Posterior vena cava (tissue), 2 donors: ENCODE results near the gene SUGP1. TPM values are rescaled to one million over a fixed set of nuclear protein-coding genes. Genes with fewer than 3 reads are reported as not detected.

Source experiments
- DNase-seq: peaks from one replicate; pipeline ENCODE4 v3.0.0-alpha.2; 2020; ENCODE audit warnings: low spot score
- intact Hi-C, 2 donors: fragments of 100-400 bp; cut with DNase I; formaldehyde crosslinking; loops; one replicate each; pipeline versions ENCODE4 v1.14.1 to v1.14.2; 2022 to 2023
- total RNA-seq, 2 donors: library from RNA; stranded (reverse); fragmentation: NEBNext Ultra II Directional; extraction: Animal tissue kit (Norgen Biotek cat#: 25700); gene quantifications; one replicate each; pipeline ENCODE4 v1.2.1, GENCODE V29; 2021
- donor health status: DM: yes; HTN: yes; CAD: no.
- donor health status: DM: yes; HTN: yes; CAD: no.

Gene SUGP1
- total RNA-seq, 2 donors from 2014 or later, result 25.8 to 30.4 TPM

DNA sequence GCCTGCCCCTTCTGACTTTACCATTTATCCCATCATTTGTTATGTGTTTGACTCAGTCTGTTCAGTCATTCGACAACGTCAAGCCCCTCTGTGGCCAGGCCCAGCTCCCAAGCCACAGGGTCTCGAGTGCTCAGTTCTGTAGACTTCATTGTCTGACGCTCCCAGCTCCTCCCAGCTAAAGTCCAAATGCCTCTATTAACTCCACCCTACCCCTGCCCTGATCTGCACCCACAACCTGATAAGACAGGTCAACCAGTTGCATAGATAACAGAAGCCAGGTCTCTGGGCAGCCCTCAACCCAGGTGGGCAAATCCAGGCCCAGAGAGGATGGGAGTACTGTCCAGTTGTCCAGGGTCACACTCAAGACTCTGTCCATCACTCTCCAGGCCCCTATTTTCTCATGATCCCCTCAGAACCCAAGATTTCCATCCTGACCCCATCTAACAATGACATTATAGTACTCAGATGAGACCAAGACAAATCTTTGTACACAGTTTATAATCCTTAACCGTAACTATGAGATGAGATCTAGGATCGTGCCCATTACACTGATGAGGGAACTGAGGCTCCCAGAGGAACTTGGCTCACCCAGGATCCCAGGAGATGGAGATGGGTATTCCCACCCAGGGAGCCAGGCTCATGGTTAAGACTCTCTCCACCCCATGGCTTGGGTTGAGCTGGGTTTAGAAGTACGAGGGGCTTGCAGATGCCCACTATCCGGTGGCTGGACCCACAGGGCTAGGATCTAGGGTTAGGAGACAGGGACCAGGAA lies 48.3 kb downstream of the SUGP1 start:
- intact Hi-C loops, result no loop called here
- no peak for DNase-seq

DNA sequence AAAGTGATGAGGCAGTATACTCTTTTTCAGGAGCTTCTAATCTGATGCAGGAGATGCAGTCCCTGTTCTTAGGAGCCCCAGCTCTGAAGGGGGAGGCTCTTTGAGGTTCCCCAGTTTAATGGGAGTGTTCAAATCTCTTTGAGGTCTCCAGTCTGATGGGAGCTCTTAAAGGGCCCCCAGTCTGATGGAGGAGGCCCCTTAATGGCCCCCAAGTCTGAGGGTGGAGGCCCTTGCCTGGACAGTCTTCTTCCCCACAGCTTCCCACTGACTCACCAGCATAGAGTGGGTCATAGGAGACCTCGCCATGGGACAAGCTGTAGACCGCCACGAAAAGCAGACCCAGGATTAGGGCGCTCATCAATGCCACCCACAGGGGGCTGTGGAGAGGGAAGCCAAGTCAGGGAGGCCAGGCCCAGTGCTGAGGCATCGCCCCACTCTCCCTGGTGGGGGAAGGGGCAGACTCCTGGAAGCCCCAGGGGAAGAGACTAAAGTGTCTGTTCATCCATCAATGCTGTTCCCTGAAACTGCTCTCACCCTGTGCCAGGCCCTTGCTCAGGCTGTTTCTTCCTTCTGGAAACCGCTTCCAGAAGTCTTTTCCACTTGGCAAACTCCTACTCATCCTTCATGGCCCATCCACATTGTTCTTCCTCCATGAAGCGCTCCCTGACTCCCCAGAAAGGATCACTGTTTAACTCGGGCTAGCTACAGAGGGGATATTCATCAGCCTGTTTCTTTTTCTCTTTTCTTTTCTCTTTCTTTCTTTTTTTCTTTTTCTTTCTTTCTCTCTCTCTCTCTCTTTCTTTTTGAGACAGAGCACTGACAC lies 49.3 kb downstream of the SUGP1 start:
- no peak for DNase-seq
- intact Hi-C loops, result no loop called here

DNA sequence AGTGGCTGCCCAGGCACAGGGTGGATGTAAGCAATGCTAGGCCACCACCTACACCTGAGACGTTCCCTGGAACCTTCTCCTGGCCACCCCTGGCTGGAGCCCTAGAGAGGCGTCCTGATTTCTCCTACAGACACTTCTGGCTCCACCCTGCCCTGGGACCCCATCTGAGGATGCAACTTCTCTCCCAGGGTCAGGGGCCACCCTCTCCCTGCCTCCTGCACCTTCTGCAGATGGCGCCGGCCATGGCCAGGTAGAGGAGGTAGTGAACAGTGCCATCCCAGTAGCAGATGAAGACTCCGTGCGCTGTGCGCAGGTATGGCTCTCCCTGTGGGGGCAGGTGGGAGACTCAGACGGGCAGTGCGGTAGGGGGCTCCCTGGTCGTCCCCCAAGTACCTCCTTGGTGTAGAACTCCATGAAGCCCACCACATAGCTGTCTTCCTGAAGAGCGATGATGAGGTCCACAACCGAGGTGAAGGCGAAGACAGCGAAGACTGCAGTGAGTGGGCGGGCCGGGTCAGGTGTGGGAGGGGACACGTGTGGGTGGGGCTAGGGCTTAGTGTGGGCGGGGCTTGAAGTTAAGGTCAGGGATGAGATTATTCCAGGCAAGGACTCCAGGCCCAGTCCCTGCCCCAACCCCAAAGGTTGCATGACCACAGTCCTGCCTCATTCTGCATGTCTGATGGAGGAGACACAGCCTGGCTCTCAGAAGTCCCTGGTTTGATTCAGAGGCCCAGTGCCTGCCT lies 50.2 kb downstream of the SUGP1 start:
- intact Hi-C loops, result no loop called here
- no peak for DNase-seq

DNA sequence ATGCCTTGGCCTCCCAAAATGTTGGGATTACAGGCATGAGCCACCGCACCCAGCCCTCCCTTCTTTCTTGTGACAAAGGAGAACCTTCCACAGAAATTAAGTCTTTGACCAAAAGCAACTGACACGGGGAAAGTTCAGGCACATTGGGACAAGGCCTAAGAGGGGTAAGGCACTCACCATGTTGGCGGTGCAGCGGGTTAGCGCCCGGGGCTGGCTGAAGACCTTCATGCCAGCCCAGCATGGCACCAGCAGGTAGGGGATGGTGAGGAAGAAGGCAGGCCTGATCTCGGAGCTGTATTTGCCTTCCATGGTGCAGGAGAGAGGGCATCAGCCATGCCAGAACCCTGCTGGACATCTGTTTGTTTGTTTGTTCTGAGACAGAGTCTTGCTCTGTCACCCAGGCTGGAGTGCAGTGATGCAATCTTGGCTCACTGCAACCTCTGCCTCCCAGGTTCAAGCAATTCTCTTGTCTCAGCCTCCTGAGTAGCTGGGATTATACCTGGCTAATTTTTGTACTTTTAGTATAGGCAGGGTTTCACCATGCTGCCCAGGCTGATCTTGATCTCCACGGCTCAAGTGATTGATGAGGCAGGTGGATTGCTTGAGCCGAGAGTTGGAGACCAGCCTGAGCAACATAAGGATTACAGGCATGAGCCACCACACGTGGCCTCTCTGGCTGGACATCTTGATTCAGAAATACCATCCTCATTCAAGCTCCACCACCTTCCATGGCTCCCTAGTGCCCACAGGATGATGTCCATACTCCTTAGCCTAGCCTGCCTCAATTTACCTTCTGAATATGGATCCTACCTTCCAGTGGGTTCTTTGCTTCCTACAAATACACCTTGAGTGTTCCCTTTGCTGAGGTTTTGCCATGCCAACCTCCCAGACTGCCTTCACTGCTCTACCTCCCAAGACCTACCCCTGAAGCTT lies 51.6 kb downstream of the SUGP1 start:
- intact Hi-C loops, result no loop called here
- DNase-seq, result no peak

DNA sequence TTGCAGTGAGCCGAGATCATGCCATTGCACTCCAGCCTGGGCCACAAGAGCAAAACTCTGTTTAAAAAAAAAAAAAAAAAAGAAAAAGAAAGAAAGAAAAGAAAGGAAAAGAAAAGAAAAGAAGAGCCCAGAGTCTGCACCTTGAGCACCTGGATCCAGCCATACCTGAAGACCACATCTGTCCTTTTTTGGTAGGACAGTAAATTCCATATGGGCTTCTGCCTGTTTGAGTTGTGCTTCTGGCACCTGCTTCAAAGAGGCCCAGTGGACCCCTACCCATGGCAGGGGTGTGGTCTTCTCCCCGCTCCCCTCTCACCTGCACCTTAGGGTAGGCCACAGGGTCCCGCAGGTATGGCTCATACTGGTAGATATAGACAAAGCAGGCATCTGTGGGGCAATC lies 53.0 kb downstream of the SUGP1 start:
- no peak for DNase-seq
- intact Hi-C loops, result no loop called here

DNA sequence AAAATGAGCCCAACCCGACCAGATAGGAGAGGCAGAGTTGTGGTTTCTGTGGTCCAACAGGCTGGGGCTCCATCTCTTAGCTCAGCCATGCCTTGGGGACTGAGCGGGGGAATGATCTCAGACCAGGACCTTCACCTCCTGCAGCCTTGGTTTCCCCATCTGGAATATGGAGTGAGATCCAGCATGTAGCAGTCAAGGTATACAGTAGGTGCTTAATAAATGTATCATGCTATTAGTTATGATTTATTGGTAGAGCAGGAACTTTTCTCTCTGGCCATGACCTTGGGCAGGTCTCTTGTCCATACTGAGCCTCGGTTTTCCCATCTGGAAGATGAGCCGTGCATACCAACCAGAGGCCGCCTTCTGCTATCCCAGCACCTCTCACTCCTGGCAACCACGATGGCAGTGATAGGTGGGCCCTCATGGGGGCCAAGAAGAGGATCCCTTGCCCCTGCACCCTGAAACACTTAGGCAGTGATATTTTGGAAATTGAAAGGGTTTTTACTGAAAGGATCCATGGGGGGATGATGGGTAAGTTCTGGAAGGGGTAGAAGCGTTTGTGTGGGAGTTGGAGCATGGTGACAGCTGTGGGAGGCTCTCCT lies 56.3 kb downstream of the SUGP1 start:
- intact Hi-C loops, result no loop called here
- no peak for DNase-seq

DNA sequence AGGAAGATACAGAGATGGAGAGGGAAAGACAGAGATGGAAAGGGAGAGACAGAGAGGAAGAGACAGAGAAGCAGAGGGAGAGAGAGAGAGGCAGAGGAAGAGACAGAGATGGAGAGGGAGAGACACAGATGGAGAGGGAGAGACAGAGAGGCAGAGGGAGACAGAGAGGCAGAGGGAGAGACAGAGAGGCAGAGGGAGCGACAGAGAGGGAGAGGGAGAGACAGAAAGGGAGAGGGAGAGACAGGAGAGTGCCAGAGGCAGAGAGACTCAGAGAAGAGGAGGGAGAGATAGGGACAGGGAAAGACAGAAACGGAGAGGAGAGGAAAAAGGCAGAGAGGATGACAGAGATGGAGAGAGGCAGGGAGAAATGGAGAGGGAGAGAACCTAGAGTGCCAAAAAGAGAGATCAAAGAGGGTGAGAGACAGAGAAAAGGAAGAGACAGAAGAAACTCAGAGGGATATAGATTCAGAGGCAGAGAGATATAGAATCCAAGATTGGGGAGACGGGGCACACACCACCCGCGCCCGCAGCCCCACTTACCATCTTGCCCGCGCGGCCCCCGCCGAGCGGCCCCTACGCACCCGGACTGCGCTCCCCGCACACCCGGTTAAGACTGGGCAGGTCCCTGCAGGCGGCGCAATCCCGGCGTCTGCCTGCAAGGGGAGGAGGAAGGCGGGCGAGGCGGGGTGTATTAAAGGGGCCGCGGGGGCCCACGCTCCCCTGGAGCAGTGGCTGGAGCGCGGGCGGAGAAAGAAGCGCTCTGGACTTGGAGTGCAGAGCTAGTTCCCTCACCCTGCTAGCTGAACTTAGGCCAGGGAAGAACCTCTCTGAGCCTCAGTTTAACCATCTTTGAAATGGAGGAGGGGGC lies 57.9 kb downstream of the SUGP1 start:
- intact Hi-C loops, result no loop called here
- no peak for DNase-seq

DNA sequence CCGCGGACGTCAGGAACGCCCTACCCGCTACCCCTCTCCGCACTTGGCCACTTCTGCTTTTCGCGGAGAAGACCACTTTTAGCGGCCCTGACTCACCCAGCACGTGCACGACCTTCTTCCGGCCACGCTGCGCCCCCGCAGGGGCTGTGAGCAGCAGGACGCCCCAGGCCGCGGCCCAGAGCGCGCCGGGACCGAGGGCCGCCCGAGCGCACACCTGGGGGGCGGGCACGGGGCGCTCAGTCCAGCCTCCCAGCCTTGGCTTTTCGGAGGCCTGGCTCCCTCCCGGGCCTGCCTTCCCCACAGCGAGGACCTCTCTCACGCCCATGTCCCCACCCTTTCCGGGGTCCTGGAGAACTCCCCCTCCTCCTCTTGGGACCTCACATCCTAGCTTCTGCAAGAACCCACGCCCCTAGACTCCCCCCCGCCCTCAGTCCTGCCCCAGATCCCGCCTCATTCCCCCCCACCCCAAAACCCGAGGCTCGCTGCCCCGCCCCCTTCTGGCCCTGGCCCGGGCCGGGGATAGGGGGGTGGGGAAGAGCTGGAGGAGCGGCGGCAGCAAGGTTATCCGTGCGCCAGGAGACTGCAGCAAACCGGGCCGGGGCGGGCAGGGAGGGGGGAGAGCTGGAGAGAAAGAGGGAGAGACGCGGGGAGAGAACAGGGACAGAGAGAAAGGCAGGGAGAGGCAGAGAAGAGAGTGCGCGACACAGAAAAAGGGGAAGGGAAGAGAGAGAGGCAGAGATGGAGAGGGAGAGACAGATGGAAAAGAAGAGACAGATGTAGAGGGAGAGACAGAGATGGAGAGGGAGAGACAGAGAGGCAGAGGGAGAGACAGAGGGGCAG lies 58.7 kb downstream of the SUGP1 start:
- no peak for DNase-seq
- intact Hi-C loops, result no loop called here

DNA sequence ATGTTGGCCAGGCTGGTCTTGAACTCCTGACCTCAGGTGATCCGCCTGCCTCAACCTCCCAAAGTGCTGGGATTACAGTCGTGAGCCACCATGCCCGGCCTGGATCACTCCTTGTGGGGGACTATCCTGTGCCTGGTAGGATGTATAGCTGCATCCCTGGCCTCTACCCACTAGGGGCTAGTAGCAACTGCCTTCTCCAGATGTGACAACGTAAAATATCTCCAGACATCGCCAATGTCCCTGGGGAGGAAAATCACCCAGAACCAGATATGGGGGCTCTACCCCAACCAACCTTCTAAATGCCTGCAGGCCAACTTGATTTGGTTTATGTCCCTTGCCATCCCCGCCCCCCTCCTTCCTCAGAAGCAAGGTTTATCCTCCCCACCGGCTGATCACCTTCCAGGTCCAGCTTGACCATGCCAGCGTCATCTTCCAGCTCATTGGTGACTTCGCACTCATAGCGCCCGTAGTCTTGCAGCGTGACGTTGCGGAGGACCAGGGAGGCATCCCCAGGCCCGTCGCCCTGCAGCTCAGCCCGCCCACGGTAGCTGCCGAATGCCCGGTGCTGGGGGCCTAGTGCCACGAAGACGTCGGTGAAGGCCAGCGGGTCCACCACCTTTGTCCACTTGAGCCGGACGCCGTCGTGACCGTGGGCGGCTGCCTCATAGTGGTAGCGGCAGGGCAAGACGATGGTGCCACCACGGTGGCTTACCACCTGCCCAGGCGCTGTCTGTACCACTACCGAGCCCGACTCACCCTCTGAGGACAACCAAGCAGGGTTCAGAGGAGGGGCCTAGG lies 59.7 kb downstream of the SUGP1 start:
- DNase-seq, result no peak
- intact Hi-C loops, result no loop called here

DNA sequence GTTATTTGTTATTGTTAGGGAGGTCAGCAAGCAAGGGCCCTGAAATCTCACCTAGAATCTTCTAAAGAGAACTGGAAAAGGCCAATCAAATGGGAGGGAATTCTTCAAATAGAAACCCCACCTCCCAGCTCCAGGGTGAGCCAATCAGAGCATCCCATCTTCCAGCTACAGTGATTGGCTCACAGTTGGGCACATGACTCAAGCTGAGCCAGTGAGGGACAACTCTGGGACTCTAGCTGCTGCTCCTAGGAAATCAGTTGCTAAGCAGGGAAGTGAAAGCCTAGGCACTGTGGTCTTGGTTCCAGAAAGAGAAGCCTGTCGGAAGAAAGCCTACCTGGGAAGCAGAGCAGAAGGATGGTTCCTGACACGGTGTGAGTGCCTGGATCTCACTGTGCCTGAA lies 60.6 kb downstream of the SUGP1 start:
- intact Hi-C loops, result no loop called here

DNA sequence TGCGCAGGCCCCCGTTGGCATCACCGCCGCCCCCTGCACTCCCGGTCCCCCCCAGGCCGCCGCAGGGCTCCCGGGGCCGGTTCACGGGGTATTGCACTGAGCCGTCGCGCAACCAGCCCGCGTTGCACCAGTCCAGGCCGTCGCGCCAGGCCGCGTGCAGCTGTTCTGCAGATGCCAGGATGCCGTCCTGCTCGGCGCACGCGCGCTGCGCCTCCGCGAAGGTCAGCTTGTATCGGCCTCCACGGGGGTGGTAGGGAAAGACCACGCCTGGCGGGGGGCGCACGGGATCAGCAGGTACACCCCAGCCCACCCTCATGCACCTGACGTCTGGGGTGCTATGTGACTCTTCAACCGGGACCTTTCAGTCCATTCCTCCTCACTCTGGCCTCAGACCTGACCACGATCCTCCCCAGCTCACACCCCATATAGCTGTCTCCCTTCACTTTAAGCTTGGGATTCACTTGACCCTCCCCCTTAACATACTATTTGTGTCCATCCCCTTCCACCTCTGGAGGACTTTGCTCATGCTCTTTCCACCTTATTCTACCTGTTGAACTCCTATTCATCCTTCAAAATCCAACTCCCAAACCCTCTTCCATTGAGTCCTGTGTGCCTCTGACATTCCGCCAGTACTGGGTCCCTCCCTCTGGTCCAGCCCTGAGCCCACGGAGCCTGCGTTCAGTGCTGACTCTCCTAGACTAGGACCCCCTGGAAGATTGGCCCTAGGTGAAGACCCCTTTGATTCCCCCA lies 61.5 kb downstream of the SUGP1 start:
- DNase-seq, result no peak

More for the DNA sequence above, 60.6 kb downstream of the SUGP1 start:
- DNase-seq, result no peak

DNA sequence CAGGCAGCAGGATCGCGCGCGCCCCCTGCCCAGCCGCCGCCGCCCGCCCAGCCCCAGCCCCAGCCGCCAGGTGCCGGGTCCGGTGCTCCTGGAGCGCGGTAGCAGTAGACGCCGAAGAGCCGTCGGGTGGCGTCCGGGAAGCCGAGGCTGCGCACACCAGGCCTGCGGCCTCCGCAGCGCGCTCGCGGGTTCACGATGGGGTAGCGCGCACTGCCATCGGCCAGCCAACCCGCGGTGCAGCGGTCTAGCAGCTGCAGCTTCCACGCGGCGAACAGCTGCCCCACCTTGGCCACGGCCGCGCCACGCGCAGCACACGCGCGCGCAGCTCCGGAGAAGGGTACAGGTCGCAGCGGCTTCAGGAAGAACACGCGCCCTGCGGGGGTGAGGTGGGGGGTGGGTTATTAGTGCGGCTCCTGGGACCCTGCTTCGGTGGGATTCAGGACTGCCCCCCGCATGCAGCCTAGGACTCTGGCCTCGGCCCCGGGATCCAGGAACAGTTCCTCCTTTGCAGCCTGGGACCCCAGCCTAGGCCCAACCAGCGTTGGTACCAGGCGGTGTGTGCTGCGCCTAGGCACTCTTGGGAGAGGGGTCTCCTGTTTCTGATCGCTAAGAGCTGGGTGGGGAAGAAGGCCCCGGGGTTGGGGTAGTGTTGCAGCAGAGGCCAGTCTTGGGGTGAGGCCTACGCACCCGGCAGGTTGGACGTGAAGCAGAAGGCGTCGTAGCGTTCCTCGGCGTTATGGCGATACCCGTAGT lies 62.3 kb downstream of the SUGP1 start:
- intact Hi-C loops, result no loop called here
- DNase-seq, result no peak

More for the DNA sequence above, 61.5 kb downstream of the SUGP1 start:
- intact Hi-C loops, result no loop called here

DNA sequence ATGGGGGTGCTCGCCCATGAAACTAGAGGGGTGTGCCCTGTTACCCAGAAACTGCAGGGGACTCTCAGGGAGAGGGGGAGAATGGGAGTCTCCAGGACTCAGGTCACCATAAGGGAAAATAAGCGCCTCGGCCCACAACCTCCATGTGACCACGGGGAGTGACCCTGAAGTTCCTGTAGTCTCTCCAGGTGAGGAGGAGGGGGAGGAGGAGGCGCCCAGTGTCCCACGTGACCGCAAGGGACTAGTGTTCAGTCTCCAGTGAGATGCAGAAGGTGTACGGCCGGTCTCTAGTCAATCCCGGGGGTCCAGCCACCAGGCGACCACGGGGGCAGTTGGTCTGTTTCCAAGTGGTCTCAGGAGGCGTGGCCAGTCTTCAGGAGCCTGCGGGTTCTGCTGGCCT lies 63.2 kb downstream of the SUGP1 start:
- no peak for DNase-seq
- intact Hi-C loops, result no loop called here

DNA sequence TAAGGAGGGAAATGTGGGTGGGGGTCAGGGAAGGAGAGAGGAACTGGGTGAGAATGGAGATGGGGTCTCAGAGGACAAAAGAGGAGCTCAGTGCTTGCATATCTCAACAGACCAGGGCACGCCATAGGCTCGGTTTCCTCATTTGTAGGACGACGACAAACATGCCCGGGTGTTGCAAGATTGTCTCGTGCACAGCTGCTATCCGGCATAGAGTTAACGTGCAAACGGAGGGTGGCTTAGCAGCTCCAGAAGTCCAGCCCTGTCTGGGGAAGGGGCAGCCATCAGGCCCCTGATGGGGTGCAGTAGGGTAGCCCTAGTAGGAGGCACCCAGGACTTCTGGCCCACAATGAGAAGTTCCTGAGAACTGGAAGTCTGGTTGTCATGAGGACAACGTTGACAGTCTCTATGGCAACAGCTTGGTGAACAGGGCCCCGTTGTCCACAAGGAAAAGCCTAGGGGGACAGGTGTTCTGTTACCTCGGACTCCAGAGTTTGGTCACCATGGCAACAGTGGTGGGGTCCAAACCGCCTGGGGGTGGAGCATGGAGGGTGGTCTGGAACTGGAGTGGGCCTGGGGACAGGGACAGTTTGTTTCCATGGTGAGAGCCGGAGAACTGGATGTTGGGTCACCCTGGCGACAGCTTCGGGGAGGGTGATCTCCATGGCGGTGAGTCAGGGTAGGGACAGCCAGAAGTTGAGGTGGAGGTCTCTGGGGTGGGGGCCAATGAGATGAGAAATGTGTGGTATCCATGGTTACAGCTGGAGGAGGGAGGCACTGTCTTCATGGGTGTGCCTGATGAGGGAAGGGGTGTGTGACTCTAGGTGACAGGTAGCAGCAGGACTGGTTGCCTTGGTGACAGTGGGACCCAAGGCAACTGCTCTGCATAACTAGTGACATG lies 64.0 kb downstream of the SUGP1 start:
- intact Hi-C loops, result no loop called here
- DNase-seq, result no peak
